ENCODE measurements around the gene COX6A1. TPM values are rescaled to one million over a fixed set of nuclear protein-coding genes. Genes with fewer than 3 reads are reported as not detected.
A peak's percentile ranks its signal among the peaks of the same experiment; 100 is the strongest.

The COX6A1 gene
- total RNA-seq, 1 experiment from 2014 or later: 460 TPM

DNA sequence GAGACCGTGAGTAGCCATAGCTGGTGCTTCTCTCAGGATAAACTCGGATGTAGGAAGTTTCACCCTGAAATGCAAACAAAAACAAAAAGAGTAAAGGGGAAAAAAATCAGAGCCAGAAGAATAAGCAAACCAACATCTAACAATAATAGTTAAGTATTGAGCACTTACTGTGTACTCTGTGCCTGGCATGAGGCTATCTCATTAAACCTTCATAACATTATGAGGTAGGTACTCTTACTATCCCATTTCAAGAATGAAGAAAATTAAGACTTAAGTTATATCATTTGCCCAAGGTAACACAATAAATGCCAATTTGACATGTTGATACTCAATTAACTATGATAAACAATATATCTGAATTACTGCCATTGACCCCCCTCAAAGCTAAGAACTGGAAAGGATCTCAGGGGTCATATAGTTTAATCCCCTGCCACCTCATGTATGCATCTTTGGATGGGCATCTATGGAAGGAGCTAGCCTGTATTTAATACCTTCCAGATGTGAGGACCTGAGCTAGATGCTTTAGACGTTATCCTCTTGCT is 24.3 kb downstream of the COX6A1 start:
- ChIA-PET POLR2A (ENCODE audit: low non-redundant PET) (no interaction called here), CTCF (no interaction called here)
- Histone ChIP-seq H3K4me1 (ENCODE audit: insufficient read depth, low read length, poor library complexity, severe bottlenecking) (peaks cover 5% of the 10 kb centered on the region), H3K9me3 (ENCODE audit: low read depth, low read length, poor library complexity, severe bottlenecking) (no peaks in the 10 kb centered on the region), H3K27me3 (replicated peaks; ENCODE audit: insufficient read depth, low read depth, low read length, poor library complexity) (no peaks in the 10 kb centered on the region), H3K4me3 (ENCODE audit: low read depth, low read length, poor library complexity, severe bottlenecking) (no peak overlapping the region), H3K27ac (ENCODE audit: low read depth, low read length, poor library complexity, severe bottlenecking) (no peak overlapping the region), H3K36me3 (ENCODE audit: insufficient read depth, low read length, poor library complexity, severe bottlenecking) (peaks cover 100% of the 10 kb centered on the region)
- DNase-seq (ENCODE audit: low spot score): no peak
- intact Hi-C loops (cut with micrococcal nuclease; ENCODE audit: unreplicated experiment): no loop called here
- no peak for TF ChIP-seq EZH2 (IDR thresholded peaks at IDR 0.05; ENCODE audit: borderline replicate concordance, low read depth, low read length, poor library complexity, severe bottlenecking)
- TF ChIP-seq, protein P1, sequence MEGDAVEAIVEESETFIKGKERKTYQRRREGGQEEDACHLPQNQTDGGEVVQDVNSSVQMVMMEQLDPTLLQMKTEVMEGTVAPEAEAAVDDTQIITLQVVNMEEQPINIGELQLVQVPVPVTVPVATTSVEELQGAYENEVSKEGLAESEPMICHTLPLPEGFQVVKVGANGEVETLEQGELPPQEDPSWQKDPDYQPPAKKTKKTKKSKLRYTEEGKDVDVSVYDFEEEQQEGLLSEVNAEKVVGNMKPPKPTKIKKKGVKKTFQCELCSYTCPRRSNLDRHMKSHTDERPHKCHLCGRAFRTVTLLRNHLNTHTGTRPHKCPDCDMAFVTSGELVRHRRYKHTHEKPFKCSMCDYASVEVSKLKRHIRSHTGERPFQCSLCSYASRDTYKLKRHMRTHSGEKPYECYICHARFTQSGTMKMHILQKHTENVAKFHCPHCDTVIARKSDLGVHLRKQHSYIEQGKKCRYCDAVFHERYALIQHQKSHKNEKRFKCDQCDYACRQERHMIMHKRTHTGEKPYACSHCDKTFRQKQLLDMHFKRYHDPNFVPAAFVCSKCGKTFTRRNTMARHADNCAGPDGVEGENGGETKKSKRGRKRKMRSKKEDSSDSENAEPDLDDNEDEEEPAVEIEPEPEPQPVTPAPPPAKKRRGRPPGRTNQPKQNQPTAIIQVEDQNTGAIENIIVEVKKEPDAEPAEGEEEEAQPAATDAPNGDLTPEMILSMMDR (conservative IDR thresholded peaks at IDR 0.05; ENCODE audit: low read depth, low read length): no peak
- TSS peak; percentile 17 for BruUV-seq (replicated peaks)

DNA sequence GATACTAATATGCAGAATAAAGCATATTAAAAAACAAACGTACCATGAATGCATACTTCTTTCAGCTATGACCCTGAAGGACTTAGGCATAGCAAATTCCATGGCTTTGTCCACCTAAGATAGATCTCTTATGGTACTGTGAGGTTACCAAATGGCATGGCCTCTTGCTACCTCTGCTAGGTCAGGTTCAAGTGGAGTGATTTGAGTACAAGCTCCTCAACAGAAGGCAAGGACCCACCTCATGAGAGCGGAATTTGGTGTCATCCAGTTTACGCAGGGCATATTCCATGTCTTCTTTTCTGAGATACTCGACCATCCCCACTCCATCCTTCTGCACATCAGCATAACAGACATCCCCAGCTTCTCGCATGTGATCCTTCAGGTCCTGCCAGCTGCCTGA is 25.8 kb downstream of the COX6A1 start:
- DNase-seq (ENCODE audit: low spot score): no peak
- ChIA-PET CTCF (interaction anchor here (0.6 kb wide), 1 partner anchor 551 kb away, joined by 8 read pairs; no protein-coding TSS in a partner anchor), POLR2A (ENCODE audit: low non-redundant PET) (no interaction called here)
- H3K36me3 ChIP-seq (ENCODE audit: insufficient read depth, low read length, poor library complexity, severe bottlenecking): peaks cover 88% of the 10 kb centered on the region
- no peak overlapping the region for H3K27ac ChIP-seq (ENCODE audit: low read depth, low read length, poor library complexity, severe bottlenecking)
- BruUV-seq (replicated peaks): no TSS peak
- TF ChIP-seq EZH2 (IDR thresholded peaks at IDR 0.05; ENCODE audit: borderline replicate concordance, low read depth, low read length, poor library complexity, severe bottlenecking): no peak
- TF ChIP-seq, protein P1 (conservative IDR thresholded peaks at IDR 0.05; ENCODE audit: low read depth, low read length): no peak
- peaks cover 5% of the 10 kb centered on the region for H3K4me1 ChIP-seq (ENCODE audit: insufficient read depth, low read length, poor library complexity, severe bottlenecking)
- H3K4me3 ChIP-seq (ENCODE audit: low read depth, low read length, poor library complexity, severe bottlenecking): no peak overlapping the region
- intact Hi-C loops (cut with micrococcal nuclease; ENCODE audit: unreplicated experiment): no loop called here
- H3K9me3 ChIP-seq (ENCODE audit: low read depth, low read length, poor library complexity, severe bottlenecking): no peaks in the 10 kb centered on the region
- H3K27me3 ChIP-seq (replicated peaks; ENCODE audit: insufficient read depth, low read depth, low read length, poor library complexity): no peaks in the 10 kb centered on the region

DNA sequence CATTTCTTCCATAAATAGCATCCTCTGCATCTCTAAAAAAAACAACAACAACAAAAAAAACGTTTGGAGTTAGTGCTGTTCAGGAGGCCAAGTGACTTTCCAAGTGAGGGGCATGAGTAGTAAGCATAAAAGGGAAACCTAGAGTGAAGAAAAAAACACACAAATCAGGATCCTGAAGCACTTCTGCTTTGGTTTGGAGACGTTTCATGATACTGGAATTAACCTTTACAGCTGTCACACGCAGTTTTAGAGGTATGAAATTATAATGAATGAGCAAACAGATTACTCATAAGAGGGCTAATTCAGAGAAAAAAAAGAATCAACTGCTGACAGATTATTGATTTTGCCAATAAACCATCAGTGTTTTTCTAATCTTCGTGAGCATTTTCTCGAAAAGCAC is 27.8 kb downstream of the COX6A1 start:
- BruUV-seq (replicated peaks): no TSS peak
- peaks cover 5% of the 10 kb centered on the region for H3K4me1 ChIP-seq (ENCODE audit: insufficient read depth, low read length, poor library complexity, severe bottlenecking)
- intact Hi-C loops (cut with micrococcal nuclease; ENCODE audit: unreplicated experiment): no loop called here
- H3K9me3 ChIP-seq (ENCODE audit: low read depth, low read length, poor library complexity, severe bottlenecking): no peaks in the 10 kb centered on the region
- POLR2A ChIA-PET (ENCODE audit: low non-redundant PET): no interaction called here
- no peak overlapping the region for H3K4me3 ChIP-seq (ENCODE audit: low read depth, low read length, poor library complexity, severe bottlenecking)
- H3K36me3 ChIP-seq (ENCODE audit: insufficient read depth, low read length, poor library complexity, severe bottlenecking): peaks cover 68% of the 10 kb centered on the region
- H3K27ac ChIP-seq (ENCODE audit: low read depth, low read length, poor library complexity, severe bottlenecking): no peak overlapping the region
- DNase-seq (ENCODE audit: low spot score): no peak
- CTCF ChIA-PET: no interaction called here
- no peaks in the 10 kb centered on the region for H3K27me3 ChIP-seq (replicated peaks; ENCODE audit: insufficient read depth, low read depth, low read length, poor library complexity)
- TF ChIP-seq, protein P1 (conservative IDR thresholded peaks at IDR 0.05; ENCODE audit: low read depth, low read length): no peak
- TF ChIP-seq EZH2 (IDR thresholded peaks at IDR 0.05; ENCODE audit: borderline replicate concordance, low read depth, low read length, poor library complexity, severe bottlenecking): no peak

Measured in A673 (cell line).